ENCODE measurements around the gene PSMD13.

The PSMD13 gene

DNA sequence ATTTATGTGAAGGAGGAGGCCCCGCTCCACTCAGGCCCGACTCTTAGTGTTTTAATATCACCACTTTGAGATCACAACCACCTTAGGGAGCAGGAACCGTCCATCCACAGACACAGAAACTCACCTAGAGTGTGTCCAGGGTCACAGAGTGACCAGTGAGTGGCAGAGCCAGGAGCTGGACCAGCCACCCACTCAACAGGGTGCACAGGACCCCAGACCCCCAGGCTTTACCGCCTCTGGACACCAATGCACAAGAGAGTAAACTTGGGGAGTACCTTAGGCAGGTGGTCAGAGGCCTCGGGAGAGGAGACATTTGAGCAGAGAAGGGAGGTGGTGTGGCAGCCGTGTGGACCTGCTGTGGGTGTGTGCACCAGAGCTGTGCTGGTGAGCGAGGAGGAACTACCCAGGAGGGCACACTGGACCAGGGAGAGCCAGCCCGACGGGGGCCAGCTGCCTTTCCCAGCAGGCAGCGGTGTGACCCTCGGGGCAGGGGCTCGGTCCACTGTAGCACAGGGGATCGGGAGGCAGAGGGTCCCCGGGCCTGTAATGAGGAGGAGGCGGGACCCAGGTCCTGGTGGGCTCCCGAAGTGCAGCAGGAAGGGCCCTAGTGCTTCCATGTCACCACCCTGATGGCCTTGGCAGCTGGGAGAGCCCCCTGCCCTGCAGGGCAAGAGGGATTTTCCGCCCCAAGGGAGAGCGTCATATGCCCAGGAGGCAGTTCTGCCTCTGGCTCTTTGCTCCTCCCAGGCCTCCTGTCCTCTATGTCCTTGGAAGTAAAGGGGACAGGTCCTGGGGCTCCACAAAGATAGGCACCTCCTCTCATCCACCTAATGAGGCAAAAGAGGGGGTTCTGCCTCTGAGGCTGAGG is 33.9 kb downstream of the PSMD13 start:
- no peak for DNase-seq (ENCODE audit: extremely low read depth in 1 of 2, low read depth in 1 of 2)

GRCh38 chr11:271319-271715 is 34.5 kb downstream of the PSMD13 start:
- no peak for DNase-seq (ENCODE audit: extremely low read depth in 1 of 2, low read depth in 1 of 2)

DNA sequence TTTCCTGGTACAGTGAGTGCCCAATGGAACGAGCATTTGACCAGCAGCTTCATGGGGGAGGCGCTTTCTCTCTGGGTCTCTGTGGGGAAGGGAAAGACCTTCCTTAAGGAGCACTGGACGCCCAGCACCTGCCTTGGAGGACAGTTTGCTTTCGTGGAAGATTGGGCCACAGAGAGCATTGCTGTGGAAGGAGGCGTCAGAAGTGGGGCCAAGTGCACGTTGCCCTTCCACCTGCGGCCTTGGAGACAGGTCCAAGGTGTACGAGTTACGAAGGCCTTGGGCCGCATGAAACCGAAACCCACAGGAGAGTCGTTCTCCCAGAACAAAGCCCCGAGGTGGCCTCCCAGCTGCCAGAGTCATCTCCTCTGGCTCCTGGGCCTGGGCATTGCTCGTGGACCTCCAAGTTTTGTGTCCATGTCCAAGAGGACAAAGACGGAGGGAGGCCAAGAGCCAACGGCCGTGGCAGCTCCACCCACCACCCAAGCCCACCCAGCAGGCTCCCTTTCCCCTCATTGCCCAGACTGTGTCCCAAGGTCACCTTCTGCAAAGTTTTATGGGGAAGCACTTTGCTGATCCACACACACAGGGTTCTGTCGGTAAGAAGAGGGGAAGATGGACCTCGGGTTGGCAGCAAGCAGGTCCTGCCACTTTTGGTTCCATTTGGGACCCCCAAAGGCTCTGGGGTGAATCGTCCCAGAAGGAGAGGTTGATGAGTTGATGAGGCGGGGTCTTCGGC is 35.6 kb downstream of the PSMD13 start:
- DNase-seq (ENCODE audit: extremely low read depth in 1 of 2, low read depth in 1 of 2), result no peak

- DNase-seq (ENCODE audit: extremely low read depth in 1 of 2, low read depth in 1 of 2), result no peak
These were observed 36.1 kb downstream of the PSMD13 start for GRCh38 chr11:272931-273198.

DNA sequence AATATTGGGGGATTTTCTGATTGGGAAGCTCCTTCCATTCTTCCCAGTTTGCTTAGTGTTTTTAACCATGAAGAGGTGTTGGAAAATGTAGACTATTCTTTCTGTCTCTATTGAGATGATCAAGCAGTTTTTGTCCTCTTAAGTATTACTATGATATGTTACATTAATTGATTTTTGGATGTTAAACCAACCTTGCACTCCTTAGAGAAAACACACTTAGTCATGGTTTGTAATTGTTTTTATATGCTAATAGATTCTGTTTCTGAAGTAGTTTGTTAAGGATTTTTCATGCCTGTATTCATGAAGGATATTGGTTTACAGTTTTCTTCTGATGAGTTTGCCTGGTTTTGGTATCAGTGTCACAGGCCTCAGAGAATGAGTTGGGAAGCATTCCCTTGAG is 39.4 kb downstream of the PSMD13 start:
- no peak for DNase-seq (ENCODE audit: extremely low read depth in 1 of 2, low read depth in 1 of 2)

DNA sequence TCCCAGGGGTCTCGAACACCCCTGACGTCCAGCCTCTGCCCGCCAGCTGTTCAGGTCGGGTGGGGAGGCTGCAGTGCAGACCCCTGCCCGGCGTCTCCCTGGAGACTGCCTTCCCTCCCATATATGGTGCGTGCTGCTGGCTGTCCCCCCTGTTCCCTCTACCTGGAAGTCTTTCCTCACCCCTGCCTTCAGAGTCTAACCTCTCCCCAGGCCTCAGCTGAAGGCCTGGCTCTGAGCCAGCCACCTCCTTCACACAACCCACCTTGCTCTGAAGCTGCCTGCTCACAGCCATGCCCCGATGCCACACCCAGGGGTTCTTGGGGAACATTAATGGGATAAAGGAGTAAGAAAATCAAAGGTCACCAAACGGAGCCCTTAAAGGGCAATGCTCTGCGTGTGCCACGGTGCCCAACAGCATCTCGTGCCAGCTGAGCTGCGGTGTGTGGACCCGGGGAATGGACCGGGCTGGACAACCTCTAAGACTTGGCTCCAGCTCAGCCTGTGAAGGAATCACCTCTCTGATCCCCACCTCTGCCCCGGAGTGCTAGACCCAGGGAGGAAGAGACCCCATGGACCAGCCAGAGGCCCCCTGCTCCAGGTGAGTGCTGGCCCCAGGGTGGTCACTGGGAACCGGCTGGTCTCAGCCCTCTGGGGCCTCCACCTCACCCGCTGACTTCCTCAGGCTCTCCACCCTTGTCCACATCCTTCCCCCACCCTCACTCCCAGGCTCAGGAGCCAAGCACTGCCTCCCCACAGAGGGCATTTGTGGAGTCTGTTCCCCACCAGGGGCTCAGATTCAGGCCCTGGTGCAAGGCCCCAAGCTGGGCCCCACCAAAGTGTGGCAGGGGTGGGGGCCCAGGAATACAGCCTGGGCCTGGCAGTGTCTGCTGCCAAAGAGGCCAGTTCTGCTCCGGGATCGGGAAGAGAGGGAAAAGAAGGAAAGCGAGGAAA is 41.5 kb downstream of the PSMD13 start, which contains the start of gene NLRP6:
Gene NLRP6 (plus strand): TSS at position 407 of the 951 bp plus-strand sequence. CDS start 163 bp downstream, at position 570.
- no peak for DNase-seq (ENCODE audit: extremely low read depth in 1 of 2, low read depth in 1 of 2)

- no peak for DNase-seq (ENCODE audit: extremely low read depth in 1 of 2, low read depth in 1 of 2)
These were observed 42.5 kb downstream of the PSMD13 start for GRCh38 chr11:279040-279965.

DNA sequence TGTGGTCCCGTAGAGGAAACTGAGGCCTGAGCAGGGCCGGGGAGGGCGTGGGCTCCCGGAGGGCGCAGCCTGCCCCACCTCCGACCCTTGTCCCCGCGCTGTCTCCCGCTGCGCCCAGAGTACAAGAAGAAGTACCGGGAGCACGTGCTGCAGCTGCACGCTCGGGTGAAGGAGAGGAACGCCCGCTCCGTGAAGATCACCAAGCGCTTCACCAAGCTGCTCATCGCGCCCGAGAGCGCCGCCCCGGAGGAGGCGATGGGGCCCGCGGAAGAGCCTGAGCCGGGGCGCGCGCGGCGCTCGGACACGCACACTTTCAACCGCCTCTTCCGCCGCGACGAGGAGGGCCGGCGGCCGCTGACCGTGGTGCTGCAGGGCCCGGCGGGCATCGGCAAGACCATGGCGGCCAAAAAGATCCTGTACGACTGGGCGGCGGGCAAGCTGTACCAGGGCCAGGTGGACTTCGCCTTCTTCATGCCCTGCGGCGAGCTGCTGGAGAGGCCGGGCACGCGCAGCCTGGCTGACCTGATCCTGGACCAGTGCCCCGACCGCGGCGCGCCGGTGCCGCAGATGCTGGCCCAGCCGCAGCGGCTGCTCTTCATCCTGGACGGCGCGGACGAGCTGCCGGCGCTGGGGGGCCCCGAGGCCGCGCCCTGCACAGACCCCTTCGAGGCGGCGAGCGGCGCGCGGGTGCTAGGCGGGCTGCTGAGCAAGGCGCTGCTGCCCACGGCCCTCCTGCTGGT is 43.4 kb downstream of the PSMD13 start:
- DNase-seq (ENCODE audit: extremely low read depth in 1 of 2, low read depth in 1 of 2), result no peak

- no peak for DNase-seq (ENCODE audit: extremely low read depth in 1 of 2, low read depth in 1 of 2)
These were observed 44.1 kb downstream of the PSMD13 start for GRCh38 chr11:280706-281485.

- DNase-seq (ENCODE audit: extremely low read depth in 1 of 2, low read depth in 1 of 2), result no peak
These were observed 44.8 kb downstream of the PSMD13 start for GRCh38 chr11:281486-282161.

DNA sequence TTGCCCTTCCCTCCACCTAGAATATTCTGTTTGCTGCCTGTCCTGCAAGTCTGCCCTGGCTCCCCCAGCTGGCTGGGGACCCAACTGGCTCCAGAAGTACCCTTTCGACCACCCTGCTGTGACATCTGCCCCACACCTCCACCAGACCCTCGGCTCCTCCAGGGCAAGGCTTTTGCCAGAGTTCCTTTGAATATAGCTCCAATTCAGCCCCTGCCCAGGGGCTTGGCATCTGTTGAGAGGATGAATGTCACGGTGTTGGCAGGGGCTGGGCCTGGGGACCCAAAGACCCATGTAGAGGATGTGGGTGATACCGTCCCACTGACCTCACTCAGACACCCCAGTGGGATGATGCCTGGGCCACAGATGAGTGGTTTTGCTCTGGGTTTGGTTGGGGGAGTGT is 45.4 kb downstream of the PSMD13 start:
- no peak for DNase-seq (ENCODE audit: extremely low read depth in 1 of 2, low read depth in 1 of 2)

DNA sequence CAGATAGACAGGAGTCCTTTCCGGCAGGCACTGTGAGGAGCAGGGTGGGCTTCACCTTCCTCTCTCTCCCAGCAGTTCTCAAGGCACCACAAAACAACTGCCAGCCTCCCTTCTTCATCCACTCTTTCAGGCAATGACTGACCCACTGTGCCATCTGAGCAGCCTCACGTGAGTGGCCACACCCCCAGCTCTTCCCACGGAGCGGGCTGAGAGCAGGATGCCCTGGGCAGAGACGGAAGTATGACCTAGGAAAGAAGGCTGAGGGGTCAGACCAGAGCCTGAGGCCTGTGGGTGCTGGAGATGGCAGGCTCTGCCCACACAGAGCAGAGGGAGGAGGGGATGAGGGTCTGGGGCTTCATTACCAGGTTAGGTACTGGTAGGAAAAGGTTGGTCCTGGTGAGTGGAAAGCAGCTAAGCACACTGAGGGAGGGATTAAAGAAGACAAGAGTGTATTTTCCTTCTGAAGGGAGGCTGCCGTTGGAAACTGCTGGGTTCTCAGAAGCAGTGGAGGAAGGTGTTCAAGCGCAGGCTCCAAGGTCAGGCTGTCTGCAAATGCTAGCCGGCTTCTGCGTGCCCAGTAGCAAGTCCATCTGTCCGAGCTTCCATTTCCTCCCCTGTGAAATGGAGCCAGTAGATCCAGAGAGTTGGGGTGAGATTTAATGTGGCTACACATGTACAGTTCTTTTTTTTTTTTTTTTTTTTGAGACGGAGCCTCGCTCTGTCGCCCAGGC is 46.0 kb downstream of the PSMD13 start:
- DNase-seq (ENCODE audit: extremely low read depth in 1 of 2, low read depth in 1 of 2), result no peak

- DNase-seq (ENCODE audit: extremely low read depth in 1 of 2, low read depth in 1 of 2), result no peak
These were observed 46.8 kb downstream of the PSMD13 start for GRCh38 chr11:283405-284104.

- DNase-seq (ENCODE audit: extremely low read depth in 1 of 2, low read depth in 1 of 2), result no peak
These were observed 47.6 kb downstream of the PSMD13 start for GRCh38 chr11:284105-285020.

- no peak for DNase-seq (ENCODE audit: extremely low read depth in 1 of 2, low read depth in 1 of 2)
These were observed 48.5 kb downstream of the PSMD13 start for GRCh38 chr11:285021-285893.

Measured in stimulated activated CD8-positive, alpha-beta memory T cell treated with anti-CD3 and anti-CD28 coated beads, Interleukin-7, amount 100 ng/mL, for 48 hours (primary cell).